H1 (cell line): ENCODE results near the gene TBCD.
"Not testable (repeated sequence)": the region's sequence is repeated elsewhere in the genome, so short reads cannot be mapped to it uniquely, and the experiment has no call there.

Experiments
- CBX5 ChIP-seq: fragments of 300-800, 300-1000 bp; sonication (generic); IDR thresholded peaks from 2 replicates; pipeline ENCODE4 v1.7.1; 2016; ENCODE audit warnings: antibody characterized with exemption, low read length, low read depth
- CTCF ChIP-seq, 3 experiments: IDR thresholded peaks; 1 replicate in 2 of 3; 2 replicates in 1 of 3; pipeline versions ENCODE4 v1.5.1 to v1.6.1; 2011; ENCODE audit warnings: low read length in 3 of 3, mild to moderate bottlenecking in 3 of 3, inconsistent platforms in 2 of 3, low read depth in 1 of 3, moderate library complexity in 1 of 3; ENCODE audit not compliant: insufficient read depth in 1 of 3; ENCODE audit errors: control extremely low read depth in 1 of 3
- EP300 ChIP-seq, 2 experiments: IDR thresholded peaks; 1 replicate in 1 of 2; 2 replicates in 1 of 2; pipeline ENCODE4 v1.6.1; 2011 to 2012; ENCODE audit warnings: low read depth in 2 of 2, low read length in 2 of 2, mild to moderate bottlenecking in 2 of 2, borderline replicate concordance in 1 of 2, inconsistent platforms in 1 of 2, moderate library complexity in 1 of 2
- POLR2A ChIP-seq, 2 experiments: IDR thresholded peaks; 1 replicate in 1 of 2; 2 replicates in 1 of 2; pipeline ENCODE4 v1.6.1; 2011; ENCODE audit warnings: low read depth in 2 of 2, low read length in 2 of 2, mild to moderate bottlenecking in 2 of 2; ENCODE audit errors: control extremely low read depth in 1 of 2
- POLR2AphosphoS5 ChIP-seq: IDR thresholded peaks from 2 replicates; pipeline ENCODE4 v1.6.1; 2011; ENCODE audit warnings: low read depth, low read length
- SP1 ChIP-seq: IDR thresholded peaks from 2 replicates; pipeline ENCODE4 v1.6.1; 2011; ENCODE audit warnings: low read depth, low read length
- ZNF274 ChIP-seq: IDR thresholded peaks from 2 replicates; pipeline ENCODE4 v1.7.0; 2012; ENCODE audit warnings: low read length, borderline replicate concordance; ENCODE audit errors: extremely low read depth

- not testable (repeated sequence) for TF ChIP-seq CTCF (IDR thresholded peaks at IDR 0.05; ENCODE audit: control extremely low read depth in 1 of 3, insufficient read depth in 1 of 3, low read depth in 1 of 3, low read length in 3 of 3); CBX5; ZNF274; POLR2A (IDR thresholded peaks at IDR 0.05; ENCODE audit: control extremely low read depth in 1 of 2, low read depth in 2 of 2, low read length in 2 of 2); SP1; POLR2AphosphoS5; EP300 (IDR thresholded peaks at IDR 0.05; ENCODE audit: borderline replicate concordance in 1 of 2, low read depth in 2 of 2, low read length in 2 of 2)
Measured at GRCh38 chr17:82744736-82745135, 7.1 kb upstream of the TBCD start.
